ENCODE results near the gene ZNF335.

ZNF335 gene

DNA sequence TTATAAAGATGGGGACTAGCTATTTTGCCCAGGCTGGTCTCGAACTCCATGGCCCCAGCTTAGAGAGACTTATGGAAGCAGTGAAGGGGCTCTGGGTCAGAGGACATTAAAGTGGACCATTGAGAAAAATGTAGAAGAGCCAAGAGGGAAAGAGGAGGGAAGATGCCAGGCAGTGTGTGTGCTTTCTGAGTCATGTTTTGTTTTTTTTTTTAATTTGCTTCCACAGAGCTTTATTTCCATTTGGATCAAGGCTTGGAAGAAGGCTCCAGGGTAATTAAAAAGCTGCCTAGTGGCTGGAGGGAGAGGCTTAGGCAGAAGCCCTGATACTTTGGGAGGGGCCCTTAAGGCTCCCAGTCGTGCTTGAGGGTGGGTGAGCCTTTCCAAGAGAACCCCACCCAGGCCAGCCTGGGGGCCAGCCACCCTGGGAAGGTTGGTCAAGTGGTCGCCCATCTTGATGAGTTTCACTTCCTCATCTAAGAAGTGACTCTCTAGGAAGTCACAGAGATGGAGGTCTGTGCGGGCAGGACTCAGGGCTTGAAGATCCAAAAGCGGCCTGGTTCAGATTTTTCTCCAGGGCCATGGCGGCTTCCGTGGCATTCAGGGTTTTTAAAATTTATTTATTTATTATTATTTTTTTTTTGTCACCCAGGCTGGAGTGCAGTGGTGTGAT, 3.0 kb upstream of the ZNF335 start:
- DNase-seq = peak in 1 of 42 donors; percentile 4
- intact Hi-C loops (cut with DNase I) = loop anchor here (5.0 kb wide), 2 partner anchors 38 to 112 kb away; partner anchors contain the start of gene NCOA5

DNA sequence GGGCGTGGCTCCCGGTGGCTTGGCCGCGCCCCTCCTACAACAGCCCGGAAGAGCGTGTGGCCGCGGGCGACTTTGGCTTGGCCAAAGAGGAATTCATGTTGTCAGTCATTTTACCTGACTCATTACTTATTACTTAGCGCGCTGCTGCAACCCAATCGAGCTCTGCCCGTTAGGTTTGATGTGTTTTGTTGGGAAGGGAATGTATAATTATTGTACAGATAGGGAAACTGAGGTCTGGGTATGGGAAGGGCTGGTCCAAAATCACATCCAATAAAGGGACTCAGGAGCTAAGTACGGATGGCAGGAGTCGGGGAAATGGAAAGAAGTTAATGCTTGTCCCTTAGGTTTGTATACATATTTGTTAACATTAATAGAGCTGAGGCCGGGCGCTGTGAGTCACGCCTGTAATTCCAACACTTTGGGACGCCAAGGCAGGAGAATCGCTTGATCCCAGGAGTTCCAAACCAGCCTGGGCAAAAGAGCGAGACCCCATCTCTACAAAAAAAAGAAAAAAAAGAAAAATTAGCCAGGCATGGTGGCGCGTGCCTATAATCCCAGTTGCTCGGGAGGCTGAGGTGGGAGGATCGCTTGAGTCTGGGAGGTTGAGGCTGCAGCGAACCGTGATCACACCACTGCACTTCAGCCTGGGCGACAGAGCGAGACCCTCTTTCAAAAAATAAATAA, 639 bp upstream of the ZNF335 start:
- intact Hi-C loops (cut with DNase I) = loop anchor here (5.0 kb wide), 2 partner anchors 35 to 115 kb away; partner anchors contain the start of gene NCOA5
- DNase-seq = peak in 1 of 42 donors; percentile 4

GRCh38 chr20:45971425-45971674, 653 bp downstream of the ZNF335 start:
- no peak for DNase-seq
- intact Hi-C loops (cut with DNase I) = loop anchor here (5.0 kb wide), 2 partner anchors 34 to 116 kb away; partner anchors contain the start of gene NCOA5

GRCh38 chr20:45970646-45971424, 1.2 kb downstream of the ZNF335 start:
- intact Hi-C loops (cut with DNase I) = loop anchor here (5.0 kb wide), 2 partner anchors 34 to 116 kb away; partner anchors contain the start of gene NCOA5
- DNase-seq = peak in 8 of 42 donors; percentile 16 to 56 (median 46)

DNA sequence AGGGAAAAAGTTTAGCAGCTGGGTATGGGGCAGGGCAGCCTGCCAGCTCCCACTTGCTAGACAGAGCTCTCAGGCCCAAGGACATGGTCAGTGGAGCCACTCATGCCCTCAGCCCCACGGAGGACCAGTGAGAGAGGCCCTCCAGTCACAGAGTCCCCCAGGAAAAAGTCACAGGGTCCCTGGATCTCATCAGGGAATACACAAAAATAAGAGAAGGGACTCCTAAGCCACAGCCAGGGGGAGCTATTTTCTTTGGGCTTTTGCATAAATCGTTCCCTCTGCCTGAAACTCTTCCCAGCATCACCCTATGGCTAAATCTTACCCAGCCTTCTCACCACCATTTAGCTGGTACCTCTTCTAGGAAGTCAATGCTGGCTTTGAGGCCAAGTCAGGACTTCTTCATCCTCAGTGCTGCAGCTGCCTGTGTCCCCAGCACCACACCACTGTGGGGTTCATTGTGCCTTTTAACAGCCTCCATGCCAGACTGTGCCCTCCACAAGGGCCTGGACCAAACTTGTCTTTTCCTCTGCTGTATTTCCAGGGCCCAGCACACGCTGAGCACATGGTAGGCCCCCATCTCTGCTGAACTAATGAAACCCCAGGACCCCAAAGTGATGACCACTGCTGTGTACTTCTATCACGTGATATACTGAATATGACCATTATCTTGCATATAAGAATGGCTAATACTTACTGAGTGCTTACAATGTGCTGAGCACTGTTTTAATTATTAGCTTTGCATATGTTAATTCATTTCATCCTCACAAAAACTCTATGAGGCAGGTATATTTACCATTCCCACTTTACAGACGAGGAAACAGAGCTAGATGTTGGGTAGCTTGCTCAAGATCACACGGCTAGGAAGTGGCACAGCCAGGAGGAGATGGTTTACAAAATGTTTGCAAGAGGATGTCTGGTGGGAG, 2.0 kb downstream of the ZNF335 start:
- intact Hi-C loops (cut with DNase I) = loop anchor here (5.0 kb wide), 2 partner anchors 33 to 117 kb away; partner anchors contain the start of gene NCOA5
- peak in 21 of 42 donors; percentile 2 to 77 (median 55) for DNase-seq

DNA sequence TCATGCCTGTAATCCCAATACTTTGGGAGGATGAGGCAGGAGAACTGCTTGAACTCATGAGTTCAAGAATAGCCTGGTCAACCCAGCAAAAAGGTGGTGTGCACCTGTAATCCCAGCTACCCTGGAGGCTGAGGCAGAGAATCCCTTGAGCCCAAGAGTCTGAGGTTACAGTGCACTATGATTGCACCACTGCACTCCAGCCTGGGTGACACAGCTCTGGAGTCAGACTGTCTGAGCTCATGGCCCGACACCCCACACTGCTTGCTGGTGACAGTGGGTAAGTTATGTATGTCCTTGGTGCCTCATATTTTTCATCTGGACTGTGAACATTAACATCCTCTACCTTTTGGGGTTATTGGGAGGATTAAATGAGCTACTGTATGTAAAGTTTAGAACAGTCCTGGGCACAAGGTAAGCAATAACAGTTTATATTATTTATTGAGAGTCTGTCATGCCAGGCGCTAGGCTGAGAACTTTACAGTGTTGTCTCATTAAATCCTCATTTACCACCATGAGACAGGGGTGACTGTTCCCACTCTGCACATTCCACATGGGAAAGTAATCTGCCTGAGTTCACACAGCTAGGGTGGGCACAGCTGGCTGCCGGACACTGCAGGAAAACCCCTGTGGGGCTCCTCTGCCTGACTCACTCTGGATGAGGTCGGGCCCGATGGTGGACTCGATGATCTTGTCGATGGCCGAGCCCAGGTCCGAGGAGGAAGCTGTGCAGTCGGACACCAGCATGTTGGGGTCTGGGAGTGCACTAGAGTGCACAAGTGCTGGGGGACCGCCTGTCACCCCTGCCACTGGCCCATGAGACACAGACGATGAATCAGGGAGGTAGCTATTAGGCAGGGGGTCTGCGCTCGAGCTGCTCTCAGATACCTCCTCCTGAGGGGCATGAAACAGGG, 2.9 kb downstream of the ZNF335 start:
- peak in 2 of 42 donors; percentile 4 to 40 for DNase-seq
- intact Hi-C loops (cut with DNase I) = no loop called here

DNA sequence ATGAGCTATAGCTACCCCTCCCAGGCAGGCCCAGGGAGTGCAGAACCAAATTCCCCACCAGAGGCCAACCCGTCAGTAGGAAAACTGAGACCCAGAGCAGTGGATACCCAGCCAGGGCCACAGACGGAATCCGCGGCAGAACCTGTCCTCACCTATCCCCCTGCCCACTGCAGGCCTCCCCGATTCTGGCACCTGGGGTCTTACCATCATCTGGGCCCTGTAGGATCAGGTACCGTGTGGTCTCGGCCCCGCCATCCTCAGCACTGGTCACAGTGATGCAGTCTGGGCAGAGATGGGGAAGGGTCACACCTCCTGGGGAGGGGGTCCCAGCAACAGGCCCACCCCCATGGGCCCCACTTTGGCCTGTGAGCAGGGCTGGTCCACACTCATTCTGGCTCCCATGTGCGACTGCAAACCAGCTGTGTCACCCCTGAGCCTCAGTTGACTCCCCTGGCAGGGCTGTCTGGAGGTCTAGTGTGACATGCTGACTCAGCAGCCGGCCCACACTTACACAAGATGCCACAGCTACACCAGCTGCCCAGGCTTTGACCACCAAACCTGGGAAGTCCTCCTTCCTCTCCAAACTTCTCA, 3.8 kb downstream of the ZNF335 start:
- intact Hi-C loops (cut with DNase I) = no loop called here
- DNase-seq = peak in 2 of 42 donors; percentile 7 to 40

GRCh38 chr20:45967551-45968080, 4.4 kb downstream of the ZNF335 start:
- intact Hi-C loops (cut with DNase I) = no loop called here
- DNase-seq = peak in 2 of 42 donors; percentile 2 to 29

DNA sequence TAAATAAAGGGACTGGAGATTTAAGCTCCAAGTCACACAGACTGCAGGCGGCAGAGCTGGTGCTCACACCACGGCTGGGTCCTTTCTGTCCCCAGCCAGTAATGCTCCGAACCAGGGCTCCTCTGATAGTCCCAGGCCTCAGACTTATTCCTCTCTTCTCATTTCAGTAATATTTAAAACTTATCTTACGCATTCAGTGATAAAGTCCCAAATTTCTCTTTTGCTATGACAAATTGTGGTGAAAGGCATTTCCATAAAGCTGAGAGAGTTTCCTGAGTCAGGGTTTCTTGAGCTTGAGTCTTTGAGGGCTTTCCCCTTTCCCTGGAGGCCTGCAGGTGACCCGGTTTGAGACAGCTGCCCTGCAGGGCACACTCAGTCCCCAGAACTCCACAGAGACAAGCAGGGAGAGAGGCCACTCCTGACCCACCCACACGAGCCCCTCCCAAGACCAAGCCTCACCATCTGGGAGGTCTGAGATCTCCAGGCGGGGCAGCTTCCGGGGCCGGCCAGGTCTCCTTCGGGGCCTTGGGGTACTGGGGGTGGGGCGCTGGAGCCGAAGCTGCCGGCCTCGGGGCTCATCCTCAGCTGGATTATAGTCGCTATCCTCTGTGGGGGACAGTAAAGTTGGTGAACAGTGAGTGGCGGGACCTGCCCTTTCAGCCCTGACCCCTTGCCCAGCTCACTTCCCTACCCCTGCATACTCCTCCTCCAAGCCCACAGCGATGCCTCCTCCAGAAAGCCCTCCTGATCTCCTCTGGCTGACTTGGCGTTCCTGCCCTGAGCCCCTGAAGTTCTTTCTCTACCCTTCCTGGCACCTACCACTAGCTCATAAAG, 6.6 kb downstream of the ZNF335 start:
- DNase-seq = no peak
- intact Hi-C loops (cut with DNase I) = no loop called here

DNA sequence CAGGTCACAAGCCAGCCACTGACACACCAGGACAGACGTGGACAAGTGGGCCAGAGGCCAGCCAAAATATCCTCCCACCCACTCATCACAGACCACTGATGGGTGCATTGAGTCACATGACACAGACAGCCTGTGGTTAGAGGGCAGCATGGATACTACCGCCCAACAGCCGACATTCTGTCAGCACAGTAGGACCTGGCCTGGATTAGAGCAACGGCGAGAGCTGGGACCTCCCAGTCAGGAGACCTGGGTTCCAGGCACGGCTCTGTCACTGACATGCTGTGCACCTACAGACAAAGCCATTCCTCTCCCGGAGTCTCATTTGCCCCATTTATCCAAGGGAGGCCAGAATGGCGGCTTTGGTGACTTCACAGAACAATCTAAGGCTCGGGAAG, 8.0 kb downstream of the ZNF335 start:
- intact Hi-C loops (cut with DNase I) = no loop called here
- DNase-seq = no peak

GRCh38 chr20:45963059-45964005, 8.7 kb downstream of the ZNF335 start:
- peak in 6 of 42 donors; percentile 26 to 63 (median 38) for DNase-seq

DNA sequence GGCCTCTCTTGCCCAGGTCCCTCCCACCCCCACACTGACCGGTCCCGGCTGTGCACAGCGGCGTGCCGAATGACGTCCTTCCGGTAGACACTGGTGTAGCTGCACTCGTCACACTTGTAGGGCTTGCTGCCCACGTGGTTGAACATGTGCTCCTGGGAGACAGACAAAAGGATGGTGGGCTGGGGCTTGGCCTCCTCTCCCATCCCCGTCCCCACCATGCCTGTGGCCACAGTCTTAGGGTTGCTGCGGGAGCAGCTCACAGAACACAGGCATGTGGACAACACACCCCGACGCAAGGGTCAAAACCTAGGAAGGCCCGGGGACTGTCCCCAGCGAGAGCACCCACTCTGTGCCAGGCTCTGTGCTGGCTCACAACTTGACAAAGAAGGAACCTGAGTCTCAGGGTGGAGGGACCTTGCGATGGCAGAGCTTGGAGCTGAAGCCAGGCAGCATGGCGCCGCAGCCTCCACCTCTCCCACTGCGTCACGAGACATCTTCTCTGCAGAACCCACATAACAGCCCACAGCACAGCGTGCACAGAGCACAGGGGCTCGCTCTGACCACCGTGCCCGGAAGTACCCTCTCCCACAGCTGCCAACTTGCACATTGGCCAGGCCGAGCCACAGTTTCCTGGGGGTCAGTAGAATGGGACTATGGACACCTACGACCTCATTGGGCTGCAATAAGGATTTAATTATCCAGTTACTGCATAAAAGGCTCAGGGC, 9.8 kb downstream of the ZNF335 start:
- DNase-seq = no peak
- intact Hi-C loops (cut with DNase I) = no loop called here

More at GRCh38 chr20:45963059-45964005, 8.7 kb downstream of the ZNF335 start:
- intact Hi-C loops (cut with DNase I) = no loop called here

DNA sequence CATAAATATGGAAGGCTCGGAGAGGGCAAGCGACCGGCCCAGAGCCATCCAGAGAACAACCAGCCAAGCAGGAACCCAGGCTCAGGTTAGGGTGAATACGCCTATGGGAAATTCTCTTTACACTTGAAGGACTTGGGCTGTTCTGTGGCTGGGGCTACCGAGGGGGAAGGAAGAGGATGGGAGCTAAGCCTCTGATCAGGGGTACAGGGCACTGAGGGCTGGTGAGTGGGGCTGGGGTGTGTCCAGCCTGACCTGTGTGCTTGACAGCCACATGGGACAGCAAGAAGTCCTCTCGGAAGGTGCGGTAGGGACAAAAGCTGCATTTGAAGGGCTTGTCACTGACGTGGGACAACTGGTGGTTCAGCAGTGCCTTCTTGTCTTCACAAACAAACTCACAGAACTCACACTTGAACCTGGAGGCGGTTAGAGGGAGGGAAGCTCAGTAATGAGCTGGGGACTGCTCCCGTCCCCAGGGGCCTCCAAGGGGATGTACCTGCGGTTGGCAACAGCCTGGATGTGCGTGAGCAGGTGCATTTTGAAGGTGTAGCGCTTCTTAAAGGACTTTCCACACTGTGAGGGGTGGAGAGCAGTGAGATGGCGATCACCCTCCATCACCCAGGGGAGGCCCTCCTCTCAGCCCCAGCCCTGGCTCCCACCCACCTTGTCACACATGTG, 11.9 kb downstream of the ZNF335 start:
- intact Hi-C loops (cut with DNase I) = no loop called here
- no peak for DNase-seq

DNA sequence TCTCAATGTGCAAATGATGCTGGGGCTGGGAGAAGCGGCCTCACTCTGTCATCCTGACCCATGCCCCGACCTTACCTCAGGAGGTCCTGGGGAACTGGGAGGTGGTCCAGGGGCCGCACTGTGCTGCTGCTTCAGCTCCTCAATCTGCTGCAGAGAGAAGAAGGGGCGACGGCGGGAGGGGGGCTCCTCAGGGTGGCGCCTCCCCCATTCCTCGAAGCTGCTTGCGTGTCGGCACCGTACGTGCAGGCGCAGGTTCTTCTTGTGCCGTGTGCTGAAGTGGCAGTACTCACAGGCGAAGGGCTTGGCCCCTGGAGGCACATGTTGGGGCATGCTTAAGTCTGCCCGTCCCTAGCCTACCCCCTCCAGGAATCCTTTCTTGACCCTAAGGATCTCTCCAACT, 12.9 kb downstream of the ZNF335 start:
- intact Hi-C loops (cut with DNase I) = no loop called here
- no peak for DNase-seq
